KMS-11 (cell line): ENCODE results near the gene PKD1L1.

Source experiments
- H2AFZ ChIP-seq: fragments of 200-600 bp; sonication (generic); 2 replicates; pipeline ENCODE4 v1.6.1; 2016; ENCODE audit warnings: antibody characterized with exemption, mixed run types, low read depth
- H3K27ac ChIP-seq: fragments of 200-600 bp; sonication (generic); 2 replicates; pipeline ENCODE4 v1.6.1; 2016; ENCODE audit warnings: mild to moderate bottlenecking, mixed run types
- H3K27me3 ChIP-seq: fragments of 200-600 bp; sonication (generic); 2 replicates; pipeline ENCODE4 v1.6.1; 2017; ENCODE audit warnings: mild to moderate bottlenecking, low read depth, mixed run types, moderate library complexity; ENCODE audit not compliant: insufficient read depth
- H3K36me3 ChIP-seq: fragments of 200-600 bp; sonication (generic); 2 replicates; pipeline ENCODE4 v1.6.1; 2017; ENCODE audit warnings: mild to moderate bottlenecking, mixed run types; ENCODE audit not compliant: insufficient read depth
- H3K4me1 ChIP-seq: fragments of 200-600 bp; sonication (generic); 2 replicates; pipeline ENCODE4 v1.6.1; 2016; ENCODE audit warnings: mild to moderate bottlenecking, low read depth, mixed run types; ENCODE audit not compliant: poor library complexity, severe bottlenecking
- H3K4me2 ChIP-seq: fragments of 200-600 bp; sonication (generic); 2 replicates; pipeline ENCODE4 v1.7.0; 2016; ENCODE audit warnings: mild to moderate bottlenecking, mixed run types
- H3K4me3 ChIP-seq: fragments of 200-600 bp; sonication (generic); IDR thresholded peaks from 2 replicates; pipeline ENCODE4 v1.6.1; 2017; ENCODE audit warnings: low read depth, low read length, mixed read lengths; ENCODE audit not compliant: insufficient read depth
- H3K79me2 ChIP-seq: fragments of 200-600 bp; sonication (generic); 2 replicates; pipeline ENCODE4 v1.6.1; 2016; ENCODE audit warnings: low read depth, mixed run types; ENCODE audit not compliant: insufficient read depth
- H3K9ac ChIP-seq: fragments of 200-600 bp; sonication (generic); 2 replicates; pipeline ENCODE4 v1.6.1; 2016; ENCODE audit warnings: mild to moderate bottlenecking, mixed run types
- H4K20me1 ChIP-seq: fragments of 200-600 bp; sonication (generic); 2 replicates; pipeline ENCODE4 v1.6.1; 2016; ENCODE audit warnings: mild to moderate bottlenecking, mixed run types; ENCODE audit not compliant: insufficient read depth
- TF ChIP-seq, protein P1 (sequence below): fragments of 200-600 bp; sonication (generic); conservative IDR thresholded peaks from 2 replicates; pipeline ENCODE4 v1.6.1; 2017; ENCODE audit warnings: low read depth, mild to moderate bottlenecking, antibody characterized with exemption, low read length, moderate library complexity, mixed read lengths

PKD1L1 gene

GRCh38 chr7:47893721-47894365 lies 54.4 kb downstream of the PKD1L1 start:
- TF ChIP-seq, protein P1, sequence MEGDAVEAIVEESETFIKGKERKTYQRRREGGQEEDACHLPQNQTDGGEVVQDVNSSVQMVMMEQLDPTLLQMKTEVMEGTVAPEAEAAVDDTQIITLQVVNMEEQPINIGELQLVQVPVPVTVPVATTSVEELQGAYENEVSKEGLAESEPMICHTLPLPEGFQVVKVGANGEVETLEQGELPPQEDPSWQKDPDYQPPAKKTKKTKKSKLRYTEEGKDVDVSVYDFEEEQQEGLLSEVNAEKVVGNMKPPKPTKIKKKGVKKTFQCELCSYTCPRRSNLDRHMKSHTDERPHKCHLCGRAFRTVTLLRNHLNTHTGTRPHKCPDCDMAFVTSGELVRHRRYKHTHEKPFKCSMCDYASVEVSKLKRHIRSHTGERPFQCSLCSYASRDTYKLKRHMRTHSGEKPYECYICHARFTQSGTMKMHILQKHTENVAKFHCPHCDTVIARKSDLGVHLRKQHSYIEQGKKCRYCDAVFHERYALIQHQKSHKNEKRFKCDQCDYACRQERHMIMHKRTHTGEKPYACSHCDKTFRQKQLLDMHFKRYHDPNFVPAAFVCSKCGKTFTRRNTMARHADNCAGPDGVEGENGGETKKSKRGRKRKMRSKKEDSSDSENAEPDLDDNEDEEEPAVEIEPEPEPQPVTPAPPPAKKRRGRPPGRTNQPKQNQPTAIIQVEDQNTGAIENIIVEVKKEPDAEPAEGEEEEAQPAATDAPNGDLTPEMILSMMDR, result no peak
- Histone ChIP-seq H3K27ac (no peak overlapping the region), H3K4me3 (no peak overlapping the region), H4K20me1 (no peaks in the 10 kb centered on the region), H3K36me3 (no peaks in the 10 kb centered on the region), H3K4me1 (no peaks in the 10 kb centered on the region), H2AFZ (no peak overlapping the region), H3K79me2 (no peaks in the 10 kb centered on the region), H3K4me2 (no peak overlapping the region), H3K9ac (no peak overlapping the region), H3K27me3 (no peaks in the 10 kb centered on the region)

- H3K9ac ChIP-seq, result no peak overlapping the region
- no peak overlapping the region for H3K4me3 ChIP-seq
- H3K27me3 ChIP-seq, result no peaks in the 10 kb centered on the region
- no peaks in the 10 kb centered on the region for H3K4me1 ChIP-seq
- no peak overlapping the region for H2AFZ ChIP-seq
- H4K20me1 ChIP-seq, result no peaks in the 10 kb centered on the region
- H3K36me3 ChIP-seq, result no peaks in the 10 kb centered on the region
- H3K27ac ChIP-seq, result no peak overlapping the region
- no peaks in the 10 kb centered on the region for H3K79me2 ChIP-seq
- no peak overlapping the region for H3K4me2 ChIP-seq
- TF ChIP-seq, protein P1, result peak; percentile 37; the same call in 1 of the 2 replicates
Observed at GRCh38 chr7:47893238-47893637, 55.0 kb downstream of the PKD1L1 start.

GRCh38 chr7:47890606-47891005 lies 57.7 kb downstream of the PKD1L1 start:
- no peaks in the 10 kb centered on the region for H4K20me1 ChIP-seq
- no peak overlapping the region for H3K4me3 ChIP-seq
- TF ChIP-seq, protein P1, result no peak
- no peaks in the 10 kb centered on the region for H3K36me3 ChIP-seq
- H3K9ac ChIP-seq, result no peak overlapping the region
- no peaks in the 10 kb centered on the region for H3K27me3 ChIP-seq
- H2AFZ ChIP-seq, result no peak overlapping the region
- no peak overlapping the region for H3K4me2 ChIP-seq
- no peaks in the 10 kb centered on the region for H3K4me1 ChIP-seq
- no peaks in the 10 kb centered on the region for H3K79me2 ChIP-seq
- no peak overlapping the region for H3K27ac ChIP-seq

DNA sequence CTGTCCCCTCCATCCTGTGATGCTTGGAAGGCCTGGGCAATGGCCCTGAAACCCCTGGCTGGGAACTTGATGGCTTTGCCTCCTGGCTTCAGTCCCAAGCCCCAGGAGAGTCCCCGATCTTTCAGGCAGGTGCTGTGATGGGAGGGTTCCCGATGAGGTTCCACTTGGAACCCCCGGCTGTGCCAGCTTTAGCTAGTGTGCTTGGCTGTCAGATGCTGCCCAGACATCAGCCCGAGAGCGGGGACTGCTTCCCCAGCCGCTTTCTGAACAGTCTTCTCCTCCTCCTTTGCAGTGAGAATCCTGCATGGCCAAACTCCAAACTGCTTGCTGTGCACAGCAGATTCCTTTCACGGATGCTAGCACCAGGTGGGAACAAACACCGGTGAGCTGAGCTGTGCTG lies 58.1 kb downstream of the PKD1L1 start:
- H3K4me1 ChIP-seq, result peaks cover 4% of the 10 kb centered on the region
- H3K9ac ChIP-seq, result no peak overlapping the region
- TF ChIP-seq, protein P1, result no peak
- H3K27ac ChIP-seq, result no peak overlapping the region
- no peaks in the 10 kb centered on the region for H4K20me1 ChIP-seq
- H2AFZ ChIP-seq, result no peak overlapping the region
- no peaks in the 10 kb centered on the region for H3K79me2 ChIP-seq
- no peaks in the 10 kb centered on the region for H3K27me3 ChIP-seq
- no peaks in the 10 kb centered on the region for H3K36me3 ChIP-seq
- no peak overlapping the region for H3K4me3 ChIP-seq
- no peak overlapping the region for H3K4me2 ChIP-seq
